Mammary epithelial cell (primary cell): Measurements from ENCODE around the gene GHRH.

Source experiments
- CTCF ChIP-seq, 2 donors: IDR thresholded peaks in 1 of 2; conservative IDR thresholded peaks in 1 of 2; 2 replicates each; pipeline ENCODE4 v1.5.1; 2011 to 2012; ENCODE audit warnings: inconsistent platforms in 2 of 2, low read length in 2 of 2, mild to moderate bottlenecking in 2 of 2, control low read depth in 1 of 2, low read depth in 1 of 2; ENCODE audit not compliant: insufficient read depth in 1 of 2; ENCODE audit errors: extremely low read depth in 1 of 2
- EZH2 ChIP-seq: IDR thresholded peaks from 2 replicates; pipeline ENCODE4 v1.6.1; 2012; ENCODE audit warnings: low read length, inconsistent platforms, borderline replicate concordance

- TF ChIP-seq CTCF (conservative IDR thresholded peaks at IDR 0.05 in 1 of 2, IDR thresholded peaks at IDR 0.05 in 1 of 2; ENCODE audit: extremely low read depth in 1 of 2, insufficient read depth in 1 of 2, low read depth in 1 of 2, low read length in 2 of 2) (no peak), EZH2 (no peak)
Observed at GRCh38 chr20:37310951-37311350, 49.3 kb upstream of the GHRH start.
